ENCODE measurements around the gene CDO1.
A peak's percentile ranks its signal among the peaks of the same experiment; 100 is the strongest.

CDO1 gene

DNA sequence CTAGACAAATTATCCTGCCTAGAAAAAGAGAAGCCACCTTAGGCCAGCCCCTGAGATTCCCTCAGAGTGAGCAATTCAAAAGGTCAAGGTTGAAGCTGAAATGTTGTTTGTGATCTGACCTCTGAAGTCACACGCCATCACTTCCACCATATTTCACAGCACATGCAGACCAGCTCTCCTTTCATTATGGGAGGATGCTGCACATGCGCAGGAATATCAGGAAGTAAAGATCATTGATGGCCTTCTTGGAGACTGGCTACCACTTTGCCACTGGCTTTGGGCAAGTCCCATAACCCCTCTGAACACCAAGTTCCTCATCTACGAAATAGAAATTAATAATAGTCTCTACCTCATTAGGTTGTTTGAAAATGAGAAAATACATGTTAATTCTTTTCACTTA lies 39.5 kb downstream of the CDO1 start:
- Histone ChIP-seq H3K27me3 (ENCODE audit: control insufficient read depth, insufficient read depth, low read length) (peaks cover 19% of the 10 kb centered on the region), H3K4me3 (ENCODE audit: low read length) (no peak overlapping the region), H3K4me1 (ENCODE audit: control insufficient read depth, insufficient read depth, low read length) (no peaks in the 10 kb centered on the region), H3K9ac (ENCODE audit: low read depth, low read length) (no peak overlapping the region), H3K36me3 (ENCODE audit: insufficient read depth, low read length) (no peaks in the 10 kb centered on the region), H3K9me3 (replicated peaks; ENCODE audit: low read length) (no peaks in the 10 kb centered on the region), H3K4me2 (ENCODE audit: low read length) (no peak overlapping the region)

DNA sequence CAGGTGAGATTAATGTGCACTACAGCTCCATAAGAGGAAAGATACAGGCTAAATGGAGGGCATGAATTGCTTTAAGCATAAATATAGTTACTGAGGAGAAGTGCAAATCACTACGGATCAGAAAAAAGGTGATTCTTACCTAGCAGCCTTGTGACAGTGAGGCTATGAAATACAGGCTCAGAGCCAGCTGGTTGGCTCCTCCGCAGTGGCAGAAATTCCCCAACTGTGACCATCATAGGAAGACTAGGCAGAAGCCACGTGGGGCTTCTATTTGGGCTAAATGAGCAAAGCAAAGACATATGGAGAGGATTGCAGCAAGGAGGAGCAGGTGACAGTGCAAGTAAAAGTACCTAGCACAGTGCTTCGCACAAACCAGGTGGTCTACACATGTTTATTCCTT lies 40.5 kb downstream of the CDO1 start:
- H3K4me1 ChIP-seq (ENCODE audit: control insufficient read depth, insufficient read depth, low read length), result no peaks in the 10 kb centered on the region
- no peak overlapping the region for H3K4me2 ChIP-seq (ENCODE audit: low read length)
- no peaks in the 10 kb centered on the region for H3K9me3 ChIP-seq (replicated peaks; ENCODE audit: low read length)
- H3K36me3 ChIP-seq (ENCODE audit: insufficient read depth, low read length), result no peaks in the 10 kb centered on the region
- H3K9ac ChIP-seq (ENCODE audit: low read depth, low read length), result no peak overlapping the region
- no peak overlapping the region for H3K4me3 ChIP-seq (ENCODE audit: low read length)
- peaks cover 16% of the 10 kb centered on the region for H3K27me3 ChIP-seq (ENCODE audit: control insufficient read depth, insufficient read depth, low read length)

DNA sequence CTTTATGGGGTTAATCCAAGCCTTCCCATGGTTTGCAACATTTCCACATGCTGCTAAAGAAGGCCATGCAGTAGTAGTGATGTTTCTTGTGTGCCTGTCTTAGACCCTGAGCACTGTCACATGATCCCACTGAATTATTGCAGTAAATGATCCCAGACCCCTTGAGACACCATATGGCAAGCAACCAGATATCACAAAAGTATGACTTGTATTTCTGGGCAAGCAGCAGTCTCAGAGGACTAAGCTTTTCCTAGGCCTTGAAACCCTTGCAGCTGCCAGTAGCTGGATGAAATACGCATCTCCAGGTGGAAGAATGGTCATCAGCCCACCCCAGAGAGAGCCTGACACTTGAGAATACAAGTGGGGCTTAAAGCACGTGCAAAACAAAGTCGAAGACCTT lies 41.8 kb downstream of the CDO1 start:
- H3K4me2 ChIP-seq (ENCODE audit: low read length), result no peak overlapping the region
- peaks cover 16% of the 10 kb centered on the region for H3K27me3 ChIP-seq (ENCODE audit: control insufficient read depth, insufficient read depth, low read length)
- no peaks in the 10 kb centered on the region for H3K4me1 ChIP-seq (ENCODE audit: control insufficient read depth, insufficient read depth, low read length)
- H3K36me3 ChIP-seq (ENCODE audit: insufficient read depth, low read length), result no peaks in the 10 kb centered on the region
- H3K9ac ChIP-seq (ENCODE audit: low read depth, low read length), result no peak overlapping the region
- no peaks in the 10 kb centered on the region for H3K9me3 ChIP-seq (replicated peaks; ENCODE audit: low read length)
- H3K4me3 ChIP-seq (ENCODE audit: low read length), result no peak overlapping the region

DNA sequence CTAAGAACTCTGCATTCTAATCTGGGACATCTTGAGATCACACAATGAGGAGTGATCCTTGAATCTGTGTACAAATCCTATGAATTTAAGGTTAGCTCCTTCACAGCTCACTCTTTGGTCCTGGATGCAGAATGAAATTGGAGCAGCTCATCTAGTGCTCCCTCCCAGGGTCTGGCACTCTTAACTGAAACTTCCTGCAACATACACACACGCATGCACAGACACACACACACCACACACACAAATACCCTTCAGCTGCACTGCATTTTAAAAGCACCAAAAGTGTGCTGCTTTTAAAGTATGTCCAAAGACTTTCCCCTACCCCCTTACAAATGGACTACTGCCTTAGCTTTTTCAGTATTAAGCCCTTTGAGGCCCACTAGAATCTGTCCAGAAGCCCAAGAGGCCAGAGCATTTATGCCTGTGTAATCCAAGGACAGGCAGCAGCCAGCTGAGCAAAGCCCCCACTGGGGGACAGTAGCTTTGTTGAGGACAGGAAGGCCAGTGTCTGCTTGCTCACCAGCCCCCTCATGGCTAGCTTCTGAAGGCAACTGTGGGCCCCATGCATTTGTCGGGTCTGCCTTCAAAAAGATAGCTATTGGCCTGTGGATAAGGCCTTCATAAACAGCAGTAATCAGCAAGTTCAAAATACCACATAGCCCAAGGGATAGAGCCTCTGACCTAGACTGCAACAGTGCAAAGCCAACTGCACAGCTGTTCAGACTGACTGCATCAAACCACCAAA lies 43.6 kb downstream of the CDO1 start:
- no peak overlapping the region for H3K4me3 ChIP-seq (ENCODE audit: low read length)
- peaks cover 16% of the 10 kb centered on the region for H3K27me3 ChIP-seq (ENCODE audit: control insufficient read depth, insufficient read depth, low read length)
- no peak overlapping the region for H3K9ac ChIP-seq (ENCODE audit: low read depth, low read length)
- H3K4me2 ChIP-seq (ENCODE audit: low read length), result no peak overlapping the region
- no peaks in the 10 kb centered on the region for H3K4me1 ChIP-seq (ENCODE audit: control insufficient read depth, insufficient read depth, low read length)
- no peaks in the 10 kb centered on the region for H3K36me3 ChIP-seq (ENCODE audit: insufficient read depth, low read length)
- no peaks in the 10 kb centered on the region for H3K9me3 ChIP-seq (replicated peaks; ENCODE audit: low read length)

DNA sequence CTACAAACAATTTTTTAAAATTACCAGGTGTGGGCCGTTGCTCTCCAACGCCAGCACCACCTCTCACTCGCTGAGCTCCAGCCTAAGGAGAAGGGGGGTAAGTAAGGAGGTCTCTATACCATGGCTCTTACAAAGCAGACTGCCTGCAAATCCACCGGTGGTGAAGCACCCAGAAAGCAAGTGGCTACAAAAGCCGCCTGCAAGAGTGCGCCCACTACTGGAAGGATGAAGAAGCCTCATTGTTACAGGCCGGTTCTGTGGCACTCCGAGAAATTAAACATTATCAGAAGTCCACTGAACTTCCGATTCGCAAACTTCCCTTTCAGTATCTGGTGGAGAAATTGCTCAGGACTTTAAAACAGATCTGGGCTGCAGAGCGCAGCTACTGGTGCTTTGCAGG lies 46.0 kb downstream of the CDO1 start:
- no peak overlapping the region for H3K9ac ChIP-seq (ENCODE audit: low read depth, low read length)
- no peaks in the 10 kb centered on the region for H3K36me3 ChIP-seq (ENCODE audit: insufficient read depth, low read length)
- no peak overlapping the region for H3K4me2 ChIP-seq (ENCODE audit: low read length)
- no peaks in the 10 kb centered on the region for H3K4me1 ChIP-seq (ENCODE audit: control insufficient read depth, insufficient read depth, low read length)
- H3K4me3 ChIP-seq (ENCODE audit: low read length), result no peak overlapping the region
- no peaks in the 10 kb centered on the region for H3K9me3 ChIP-seq (replicated peaks; ENCODE audit: low read length)
- H3K27me3 ChIP-seq (ENCODE audit: control insufficient read depth, insufficient read depth, low read length), result peaks cover 7% of the 10 kb centered on the region

DNA sequence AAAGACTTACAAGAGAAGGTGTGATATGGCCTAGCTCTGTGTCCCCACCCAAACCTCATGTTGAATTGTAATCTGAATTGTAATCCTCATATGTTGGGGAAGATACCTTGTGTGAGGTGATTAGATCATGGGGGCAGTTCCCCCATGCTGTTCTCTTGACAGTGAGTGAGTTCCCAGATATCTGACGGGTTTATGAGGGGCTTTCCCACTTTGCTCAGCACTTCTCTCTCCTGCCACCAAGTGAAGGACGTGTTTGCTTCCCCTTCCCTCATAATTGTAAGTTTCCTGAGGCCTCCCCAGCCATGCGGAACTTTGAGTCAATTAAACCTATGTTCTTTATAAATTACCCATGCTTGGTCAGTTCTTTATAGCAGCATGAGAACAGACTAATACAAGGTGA lies 49.0 kb downstream of the CDO1 start:
- H3K4me1 ChIP-seq (ENCODE audit: control insufficient read depth, insufficient read depth, low read length), result no peaks in the 10 kb centered on the region
- H3K9me3 ChIP-seq (replicated peaks; ENCODE audit: low read length), result no peaks in the 10 kb centered on the region
- H3K4me3 ChIP-seq (ENCODE audit: low read length), result no peak overlapping the region
- no peak overlapping the region for H3K4me2 ChIP-seq (ENCODE audit: low read length)
- no peak overlapping the region for H3K9ac ChIP-seq (ENCODE audit: low read depth, low read length)
- peaks cover under 1% of the 10 kb centered on the region for H3K27me3 ChIP-seq (ENCODE audit: control insufficient read depth, insufficient read depth, low read length)
- H3K36me3 ChIP-seq (ENCODE audit: insufficient read depth, low read length), result no peaks in the 10 kb centered on the region

DNA sequence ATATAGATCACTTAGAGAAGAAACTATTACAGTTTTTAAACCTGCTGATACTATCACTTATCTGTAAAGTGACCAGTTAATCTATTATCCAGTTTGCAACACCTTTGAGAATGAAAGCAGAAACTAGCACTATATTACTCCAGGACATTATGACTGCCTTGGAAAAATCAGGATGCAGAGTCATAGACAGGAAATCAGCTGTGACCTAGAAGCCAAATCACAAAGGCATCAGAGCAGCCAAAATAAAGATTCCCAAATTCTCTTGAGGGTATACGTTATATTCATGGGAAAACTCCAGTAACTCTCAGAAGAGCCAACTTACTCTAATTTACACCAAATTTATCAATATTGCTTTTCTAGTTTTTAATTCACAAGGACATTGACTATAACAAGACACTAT lies 49.9 kb downstream of the CDO1 start:
- Histone ChIP-seq H3K9ac (ENCODE audit: low read depth, low read length) (no peak overlapping the region), H3K27me3 (ENCODE audit: control insufficient read depth, insufficient read depth, low read length) (no peaks in the 10 kb centered on the region), H3K9me3 (replicated peaks; ENCODE audit: low read length) (no peaks in the 10 kb centered on the region), H3K4me3 (ENCODE audit: low read length) (no peak overlapping the region), H3K4me2 (ENCODE audit: low read length) (no peak overlapping the region), H3K4me1 (ENCODE audit: control insufficient read depth, insufficient read depth, low read length) (no peaks in the 10 kb centered on the region), H3K36me3 (ENCODE audit: insufficient read depth, low read length) (no peaks in the 10 kb centered on the region)

DNA sequence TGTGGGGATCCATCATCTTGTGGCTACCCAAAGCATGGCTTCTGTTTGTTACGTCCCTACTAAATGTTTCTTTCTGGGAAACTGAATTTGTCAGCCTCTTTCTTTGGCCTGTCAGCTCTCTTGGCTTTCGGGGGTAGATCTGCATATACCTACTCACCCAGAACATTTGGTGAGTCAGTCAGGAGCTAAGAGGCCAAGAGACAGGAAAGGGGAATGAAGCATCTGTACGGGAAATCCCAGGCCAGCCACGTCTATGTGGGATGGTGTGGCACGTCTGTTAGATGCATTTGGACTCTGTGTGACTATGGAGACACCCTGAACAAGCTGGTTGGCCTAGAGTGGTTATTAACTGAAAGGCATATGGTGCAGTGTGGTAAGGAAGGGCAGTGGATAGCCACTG lies 58.1 kb downstream of the CDO1 start:
- Histone ChIP-seq H3K4me1 (ENCODE audit: control insufficient read depth, insufficient read depth, low read length) (no peaks in the 10 kb centered on the region), H3K4me3 (ENCODE audit: low read length) (no peak overlapping the region), H3K27me3 (ENCODE audit: control insufficient read depth, insufficient read depth, low read length) (no peaks in the 10 kb centered on the region), H3K9ac (ENCODE audit: low read depth, low read length) (no peak overlapping the region), H3K4me2 (ENCODE audit: low read length) (no peak overlapping the region), H3K9me3 (replicated peaks; ENCODE audit: low read length) (no peaks in the 10 kb centered on the region), H3K36me3 (ENCODE audit: insufficient read depth, low read length) (no peaks in the 10 kb centered on the region)

DNA sequence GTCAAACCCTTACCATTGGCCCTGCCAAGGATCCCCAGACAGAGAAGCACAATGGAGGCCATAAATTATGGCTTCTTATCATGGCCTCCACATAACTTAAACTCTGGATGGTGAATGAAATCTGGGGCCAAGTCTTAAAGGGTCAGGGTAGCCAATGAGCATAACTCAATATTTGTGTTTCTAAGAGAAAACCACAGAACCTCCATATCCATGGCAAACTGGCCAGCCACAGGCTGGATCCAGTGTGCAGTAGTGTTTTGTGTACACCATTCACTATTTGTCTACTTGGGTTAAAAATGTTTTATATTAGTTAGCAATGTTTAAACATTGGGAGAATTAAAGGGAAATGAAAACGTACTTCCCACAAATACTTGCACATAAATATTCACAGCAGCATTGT lies 60.8 kb downstream of the CDO1 start:
- no peak overlapping the region for H3K9ac ChIP-seq (ENCODE audit: low read depth, low read length)
- H3K4me1 ChIP-seq (ENCODE audit: control insufficient read depth, insufficient read depth, low read length), result no peaks in the 10 kb centered on the region
- no peaks in the 10 kb centered on the region for H3K36me3 ChIP-seq (ENCODE audit: insufficient read depth, low read length)
- H3K4me2 ChIP-seq (ENCODE audit: low read length), result no peak overlapping the region
- H3K27me3 ChIP-seq (ENCODE audit: control insufficient read depth, insufficient read depth, low read length), result peaks cover 8% of the 10 kb centered on the region
- H3K4me3 ChIP-seq (ENCODE audit: low read length), result no peak overlapping the region
- H3K9me3 ChIP-seq (replicated peaks; ENCODE audit: low read length), result no peaks in the 10 kb centered on the region

Small RNA genes lying within 50 kb of the gene (small RNA-seq; reads per million reads assigned to genes)
- 2.4 reads per million, percentile 72 among the genes with 10 or more reads in this experiment for gene RNU2-49P

Data from skeletal muscle satellite cell (primary cell).